ENCODE results near the gene CPHXL2. TPM values are rescaled to one million over a fixed set of nuclear protein-coding genes. Genes with fewer than 3 reads are reported as not detected.

Gene CPHXL2
- polyA plus RNA-seq, 1 donor, result 0.06 TPM

- H3K9me3 ChIP-seq (ENCODE audit: control insufficient read depth, low read depth, low read length), result no peaks in the 10 kb centered on the region
- WGBS (ENCODE audit: insufficient coverage, low lambda C conversion rate), result 74% methylated on average over 4 of the region's 14 CpGs
Measured at GRCh38 chr16:75682308-75682707, 5.5 kb upstream of the CPHXL2 start.

GRCh38 chr16:75679366-75679765 is 2.6 kb upstream of the CPHXL2 start:
- DNase-seq, result no peak
- H3K4me1 ChIP-seq (ENCODE audit: control insufficient read depth, insufficient read depth, low read length), result no peaks in the 10 kb centered on the region
- 100% methylated on average over 1 of the region's 5 CpGs for WGBS (ENCODE audit: insufficient coverage, low lambda C conversion rate)
- no peak overlapping the region for H3K27ac ChIP-seq (ENCODE audit: low read length)
- H3K27me3 ChIP-seq (ENCODE audit: control insufficient read depth, insufficient read depth, low read length), result no peaks in the 10 kb centered on the region
- H3K36me3 ChIP-seq (ENCODE audit: control insufficient read depth, insufficient read depth, low read length), result no peaks in the 10 kb centered on the region
- H3K9me3 ChIP-seq (ENCODE audit: control insufficient read depth, low read depth, low read length), result no peaks in the 10 kb centered on the region
- H3K4me3 ChIP-seq (ENCODE audit: low read length), result no peak overlapping the region

More at GRCh38 chr16:75682308-75682707, 5.5 kb upstream of the CPHXL2 start:
- Histone ChIP-seq H3K27me3 (ENCODE audit: control insufficient read depth, insufficient read depth, low read length) (no peaks in the 10 kb centered on the region), H3K36me3 (ENCODE audit: control insufficient read depth, insufficient read depth, low read length) (no peaks in the 10 kb centered on the region), H3K27ac (ENCODE audit: low read length) (no peak overlapping the region), H3K4me1 (ENCODE audit: control insufficient read depth, insufficient read depth, low read length) (no peaks in the 10 kb centered on the region), H3K4me3 (ENCODE audit: low read length) (no peak overlapping the region)
- DNase-seq, result no peak

GRCh38 chr16:75667503-75667902 is 9.3 kb downstream of the CPHXL2 start:
- Histone ChIP-seq H3K27ac (ENCODE audit: low read length) (no peak overlapping the region), H3K4me3 (ENCODE audit: low read length) (no peak overlapping the region), H3K27me3 (ENCODE audit: control insufficient read depth, insufficient read depth, low read length) (no peaks in the 10 kb centered on the region), H3K4me1 (ENCODE audit: control insufficient read depth, insufficient read depth, low read length) (no peaks in the 10 kb centered on the region), H3K9me3 (ENCODE audit: control insufficient read depth, low read depth, low read length) (no peaks in the 10 kb centered on the region), H3K36me3 (ENCODE audit: control insufficient read depth, insufficient read depth, low read length) (no peaks in the 10 kb centered on the region)
- no peak for DNase-seq

- no peak overlapping the region for H3K4me3 ChIP-seq (ENCODE audit: low read length)
- DNase-seq, result no peak
- no peaks in the 10 kb centered on the region for H3K4me1 ChIP-seq (ENCODE audit: control insufficient read depth, insufficient read depth, low read length)
- no peaks in the 10 kb centered on the region for H3K27me3 ChIP-seq (ENCODE audit: control insufficient read depth, insufficient read depth, low read length)
- WGBS (ENCODE audit: insufficient coverage, low lambda C conversion rate), result no CpG with 5 or more reads among the region's 4 CpGs
- H3K27ac ChIP-seq (ENCODE audit: low read length), result no peak overlapping the region
- peaks cover 31% of the 10 kb centered on the region for H3K36me3 ChIP-seq (ENCODE audit: control insufficient read depth, insufficient read depth, low read length)
- H3K9me3 ChIP-seq (ENCODE audit: control insufficient read depth, low read depth, low read length), result no peaks in the 10 kb centered on the region
Measured at GRCh38 chr16:75660726-75661302, 16.0 kb downstream of the CPHXL2 start.

- H3K4me3 ChIP-seq (ENCODE audit: low read length), result no peak overlapping the region
- no peaks in the 10 kb centered on the region for H3K9me3 ChIP-seq (ENCODE audit: control insufficient read depth, low read depth, low read length)
- H3K36me3 ChIP-seq (ENCODE audit: control insufficient read depth, insufficient read depth, low read length), result peaks cover 36% of the 10 kb centered on the region
- DNase-seq, result no peak
- WGBS (ENCODE audit: insufficient coverage, low lambda C conversion rate), result no CpG with 5 or more reads among the region's 6 CpGs
- H3K4me1 ChIP-seq (ENCODE audit: control insufficient read depth, insufficient read depth, low read length), result no peaks in the 10 kb centered on the region
- no peaks in the 10 kb centered on the region for H3K27me3 ChIP-seq (ENCODE audit: control insufficient read depth, insufficient read depth, low read length)
- no peak overlapping the region for H3K27ac ChIP-seq (ENCODE audit: low read length)
Measured at GRCh38 chr16:75660321-75660720, 16.5 kb downstream of the CPHXL2 start.

GRCh38 chr16:75658175-75658574 is 18.6 kb downstream of the CPHXL2 start:
- no peaks in the 10 kb centered on the region for H3K27me3 ChIP-seq (ENCODE audit: control insufficient read depth, insufficient read depth, low read length)
- no peak for DNase-seq
- no CpG with 5 or more reads among the region's 2 CpGs for WGBS (ENCODE audit: insufficient coverage, low lambda C conversion rate)
- no peaks in the 10 kb centered on the region for H3K9me3 ChIP-seq (ENCODE audit: control insufficient read depth, low read depth, low read length)
- H3K36me3 ChIP-seq (ENCODE audit: control insufficient read depth, insufficient read depth, low read length), result peaks cover 44% of the 10 kb centered on the region
- no peak overlapping the region for H3K27ac ChIP-seq (ENCODE audit: low read length)
- H3K4me3 ChIP-seq (ENCODE audit: low read length), result no peak overlapping the region
- no peaks in the 10 kb centered on the region for H3K4me1 ChIP-seq (ENCODE audit: control insufficient read depth, insufficient read depth, low read length)

- Histone ChIP-seq H3K36me3 (ENCODE audit: control insufficient read depth, insufficient read depth, low read length) (peaks cover 39% of the 10 kb centered on the region), H3K9me3 (ENCODE audit: control insufficient read depth, low read depth, low read length) (no peaks in the 10 kb centered on the region)
- WGBS (ENCODE audit: insufficient coverage, low lambda C conversion rate), result no CpG with 5 or more reads among the region's 1 CpG
Measured at GRCh38 chr16:75653922-75654321, 22.9 kb downstream of the CPHXL2 start.

GRCh38 chr16:75648265-75649076 is 28.3 kb downstream of the CPHXL2 start:
- peak; percentile 78 to 88 for DNase-seq
- H3K4me1 ChIP-seq (ENCODE audit: control insufficient read depth, insufficient read depth, low read length), result peaks cover 16% of the 10 kb centered on the region
- H3K36me3 ChIP-seq (ENCODE audit: control insufficient read depth, insufficient read depth, low read length), result peaks cover 19% of the 10 kb centered on the region
- H3K9me3 ChIP-seq (ENCODE audit: control insufficient read depth, low read depth, low read length), result no peaks in the 10 kb centered on the region
- peak overlapping the region; percentile 87 for H3K27ac ChIP-seq (ENCODE audit: low read length)
- peak overlapping the region; percentile 88 for H3K4me3 ChIP-seq (ENCODE audit: low read length)
- no peaks in the 10 kb centered on the region for H3K27me3 ChIP-seq (ENCODE audit: control insufficient read depth, insufficient read depth, low read length)
- WGBS (ENCODE audit: insufficient coverage, low lambda C conversion rate), result no CpG with 5 or more reads among the region's 62 CpGs

More at GRCh38 chr16:75653922-75654321, 22.9 kb downstream of the CPHXL2 start:
- Histone ChIP-seq H3K27ac (ENCODE audit: low read length) (no peak overlapping the region), H3K27me3 (ENCODE audit: control insufficient read depth, insufficient read depth, low read length) (no peaks in the 10 kb centered on the region), H3K4me1 (ENCODE audit: control insufficient read depth, insufficient read depth, low read length) (peaks cover 4% of the 10 kb centered on the region), H3K4me3 (ENCODE audit: low read length) (no peak overlapping the region)
- DNase-seq, result no peak

- H3K27ac ChIP-seq (ENCODE audit: low read length), result peak within 1 kb of the TSS; percentile 87
- H3K9me3 ChIP-seq (ENCODE audit: control insufficient read depth, low read depth, low read length), result no peaks in the 10 kb centered on the region
- no peaks in the 10 kb centered on the region for H3K27me3 ChIP-seq (ENCODE audit: control insufficient read depth, insufficient read depth, low read length)
- H3K4me1 ChIP-seq (ENCODE audit: control insufficient read depth, insufficient read depth, low read length), result peaks cover 16% of the 10 kb centered on the region
- H3K36me3 ChIP-seq (ENCODE audit: control insufficient read depth, insufficient read depth, low read length), result peaks cover 23% of the 10 kb centered on the region
- DNase-seq, result peak; percentile 95 to 97
- peak within 1 kb of the TSS; percentile 88 for H3K4me3 ChIP-seq (ENCODE audit: low read length)
- no CpG with 5 or more reads among the region's 76 CpGs for WGBS (ENCODE audit: insufficient coverage, low lambda C conversion rate)
Measured at GRCh38 chr16:75647492-75648264, 29.1 kb downstream of the CPHXL2 start, which contains the start of the genes KARS1 and TERF2IP. KARS1 (minus strand) TSS chr16:75647665; CDS start chr16:75647639, 26 bp downstream. TERF2IP (plus strand) TSS chr16:75647773; CDS start chr16:75647883, 110 bp downstream.

- Histone ChIP-seq H3K9me3 (ENCODE audit: control insufficient read depth, low read depth, low read length) (no peaks in the 10 kb centered on the region), H3K27me3 (ENCODE audit: control insufficient read depth, insufficient read depth, low read length) (no peaks in the 10 kb centered on the region), H3K27ac (ENCODE audit: low read length) (peak overlapping the region; percentile 87), H3K4me1 (ENCODE audit: control insufficient read depth, insufficient read depth, low read length) (peaks cover 16% of the 10 kb centered on the region), H3K4me3 (ENCODE audit: low read length) (peak overlapping the region; percentile 88), H3K36me3 (ENCODE audit: control insufficient read depth, insufficient read depth, low read length) (peaks cover 28% of the 10 kb centered on the region)
- WGBS (ENCODE audit: insufficient coverage, low lambda C conversion rate), result no CpG with 5 or more reads among the region's 18 CpGs
- DNase-seq, result no peak
Measured at GRCh38 chr16:75647112-75647491, 29.7 kb downstream of the CPHXL2 start.
